HEK293 (cell line): ENCODE measurements around the gene RTRAF.

Source experiments
- CTCF ChIA-PET: fragments of 350-600 bp; formaldehyde crosslinking; extraction: SDS; loops from one replicate; lab custom pipeline; 2021; ENCODE audit warnings: antibody characterized with exemption; lab: Yijun Ruan, JAX
- POLR2A ChIA-PET: fragments of 300-600 bp; formaldehyde crosslinking; extraction: SDS; loops from one replicate; lab custom pipeline; 2020; ENCODE audit warnings: antibody characterized with exemption, inconsistent platforms; lab: Yijun Ruan, JAX
- H3K27ac ChIP-seq: fragments of 200-500 bp; sonication (Bioruptor generic); 2 replicates; pipeline ENCODE4 v1.5.1; 2014; ENCODE audit warnings: low read depth, low read length, control low read depth, inconsistent platforms; ENCODE audit errors: extremely low read depth
- H3K36me3 ChIP-seq, 2 experiments: fragments of 200-500 bp in 1 of 2; sonication (Bioruptor generic) in 1 of 2; 1 replicate in 1 of 2; 2 replicates in 1 of 2; pipeline ENCODE4 v1.5.1; 2014 to 2017; ENCODE audit warnings: inconsistent platforms in 2 of 2, low read length in 2 of 2; ENCODE audit not compliant: control insufficient read depth in 2 of 2, insufficient read depth in 1 of 2
- H3K4me1 ChIP-seq: fragments of 200-500 bp; sonication (Bioruptor generic); 2 replicates; pipeline ENCODE4 v1.5.1; 2014; ENCODE audit warnings: mild to moderate bottlenecking, low read length, inconsistent platforms; ENCODE audit not compliant: control insufficient read depth, insufficient read depth
- H3K4me3 ChIP-seq: 2 replicates; pipeline ENCODE4 v1.5.1; 2011; ENCODE audit warnings: low read depth, mild to moderate bottlenecking, control low read depth, low read length, moderate library complexity
- H3K9me3 ChIP-seq: fragments of 200-500 bp; sonication (Bioruptor generic); 2 replicates; pipeline ENCODE4 v1.5.1; 2014; ENCODE audit warnings: low read depth, low read length, inconsistent platforms; ENCODE audit not compliant: control insufficient read depth, insufficient read depth
- ATF2 ChIP-seq: fragments of 450-650 bp; formaldehyde crosslinking; IDR thresholded peaks from 2 replicates; pipeline ENCODE4 v1.5.1; 2016; ENCODE audit warnings: missing biosample characterization, missing genetic modification characterization, low read depth
- EGR2 ChIP-seq: fragments of 450-650 bp; formaldehyde crosslinking; IDR thresholded peaks from 2 replicates; pipeline ENCODE4 v1.5.1; 2016; ENCODE audit warnings: low read depth, missing biosample characterization, missing genetic modification characterization
- GLI4 ChIP-seq: fragments of 450-650 bp; formaldehyde crosslinking; IDR thresholded peaks from 2 replicates; pipeline ENCODE4 v1.5.1; 2016; ENCODE audit warnings: missing biosample characterization, missing genetic modification characterization
- GLIS2 ChIP-seq: fragments of 450-650 bp; formaldehyde crosslinking; IDR thresholded peaks from 2 replicates; pipeline ENCODE4 v1.5.1; 2016; ENCODE audit warnings: missing biosample characterization, missing genetic modification characterization
- HIC1 ChIP-seq: fragments of 450-650 bp; formaldehyde crosslinking; IDR thresholded peaks from 2 replicates; pipeline ENCODE4 v1.5.1; 2016; ENCODE audit warnings: missing biosample characterization, missing genetic modification characterization
- KLF9 ChIP-seq: fragments of 450-650 bp; formaldehyde crosslinking; IDR thresholded peaks from 2 replicates; pipeline ENCODE4 v1.5.1; 2016; ENCODE audit warnings: missing biosample characterization, missing genetic modification characterization, low read depth
- PBX3 ChIP-seq: sonication (generic); formaldehyde crosslinking; IDR thresholded peaks from 2 replicates; pipeline ENCODE4 v1.8.1; 2022; ENCODE audit warnings: mild to moderate bottlenecking, moderate library complexity, missing genetic modification reagents
- PRDM10 ChIP-seq: fragments of 450-650 bp; formaldehyde crosslinking; IDR thresholded peaks from 2 replicates; pipeline ENCODE4 v1.5.1; 2016; ENCODE audit warnings: missing biosample characterization, missing genetic modification characterization
- RBAK ChIP-seq: fragments of 450-650 bp; formaldehyde crosslinking; IDR thresholded peaks from 2 replicates; pipeline ENCODE4 v1.5.1; 2016; ENCODE audit warnings: missing biosample characterization, missing genetic modification characterization
- YY1 ChIP-seq: fragments of 450-650 bp; formaldehyde crosslinking; IDR thresholded peaks from 2 replicates; pipeline ENCODE4 v1.5.1; 2018; ENCODE audit warnings: missing biosample characterization, missing genetic modification characterization
- ZBTB20 ChIP-seq: fragments of 450-650 bp; formaldehyde crosslinking; IDR thresholded peaks from 2 replicates; pipeline ENCODE4 v1.5.1; 2016; ENCODE audit warnings: missing biosample characterization, missing genetic modification characterization
- ZFP37 ChIP-seq: fragments of 450-650 bp; formaldehyde crosslinking; IDR thresholded peaks from 2 replicates; pipeline ENCODE4 v1.5.1; 2016; ENCODE audit warnings: missing biosample characterization, missing genetic modification characterization
- ZNF112 ChIP-seq: fragments of 450-650 bp; formaldehyde crosslinking; IDR thresholded peaks from 2 replicates; pipeline ENCODE4 v1.5.0; 2017; ENCODE audit warnings: missing biosample characterization, missing genetic modification characterization
- ZNF133 ChIP-seq: fragments of 450-650 bp; formaldehyde crosslinking; IDR thresholded peaks from 2 replicates; pipeline ENCODE4 v1.5.1; 2016; ENCODE audit warnings: missing biosample characterization, missing genetic modification characterization
- ZNF146 ChIP-seq: fragments of 450-650 bp; formaldehyde crosslinking; IDR thresholded peaks from 2 replicates; pipeline ENCODE4 v1.5.1; 2016; ENCODE audit warnings: missing biosample characterization, missing genetic modification characterization
- ZNF221 ChIP-seq: fragments of 450-650 bp; formaldehyde crosslinking; IDR thresholded peaks from 2 replicates; pipeline ENCODE4 v1.5.1; 2017; ENCODE audit warnings: missing biosample characterization, missing genetic modification characterization, borderline replicate concordance
- ZNF350 ChIP-seq: fragments of 450-650 bp; formaldehyde crosslinking; IDR thresholded peaks from 2 replicates; pipeline ENCODE4 v1.5.0; 2017; ENCODE audit warnings: missing biosample characterization, mild to moderate bottlenecking, missing genetic modification characterization
- ZNF366 ChIP-seq: fragments of 450-650 bp; formaldehyde crosslinking; conservative IDR thresholded peaks from 2 replicates; pipeline ENCODE4 v1.5.1; 2016; ENCODE audit warnings: missing biosample characterization, missing genetic modification characterization
- ZNF37A ChIP-seq: fragments of 450-650 bp; IDR thresholded peaks from 2 replicates; pipeline ENCODE4 v1.5.1; 2018; ENCODE audit warnings: missing biosample characterization, missing genetic modification characterization
- ZNF426 ChIP-seq: fragments of 450-650 bp; formaldehyde crosslinking; IDR thresholded peaks from 2 replicates; pipeline ENCODE4 v1.5.1; 2017; ENCODE audit warnings: missing biosample characterization, missing genetic modification characterization, mild to moderate bottlenecking, inconsistent platforms, moderate library complexity
- ZNF501 ChIP-seq: fragments of 450-650 bp; formaldehyde crosslinking; IDR thresholded peaks from 2 replicates; pipeline ENCODE4 v1.5.1; 2016; ENCODE audit warnings: missing biosample characterization, missing genetic modification characterization
- ZNF544 ChIP-seq: fragments of 450-650 bp; formaldehyde crosslinking; IDR thresholded peaks from 2 replicates; pipeline ENCODE4 v1.5.0; 2017; ENCODE audit warnings: missing biosample characterization, missing genetic modification characterization
- ZNF558 ChIP-seq: fragments of 450-650 bp; formaldehyde crosslinking; IDR thresholded peaks from 2 replicates; pipeline ENCODE4 v1.5.1; 2016; ENCODE audit warnings: missing biosample characterization, missing genetic modification characterization
- ZNF571 ChIP-seq: fragments of 450-650 bp; formaldehyde crosslinking; IDR thresholded peaks from 2 replicates; pipeline ENCODE4 v1.5.0; 2017; ENCODE audit warnings: missing biosample characterization, missing genetic modification characterization
- ZNF600 ChIP-seq: fragments of 450-650 bp; formaldehyde crosslinking; IDR thresholded peaks from 2 replicates; pipeline ENCODE4 v1.5.1; 2016; ENCODE audit warnings: missing biosample characterization, missing genetic modification characterization

RTRAF gene

GRCh38 chr14:52052288-52052943, 63.1 kb downstream of the RTRAF start:
- Histone ChIP-seq H3K36me3 (peaks cover 0 to 8% of the 10 kb centered on the region in 2 experiments; a peak in 1 of 3 replicates), H3K4me3 (no peak overlapping the region), H3K9me3 (no peaks in the 10 kb centered on the region), H3K4me1 (no peaks in the 10 kb centered on the region), H3K27ac (no peak overlapping the region)
- ChIA-PET CTCF (no interaction called here), POLR2A (no interaction called here)
- TF ChIP-seq ZNF221 (tag by site-specific recombination) (no peak), ZBTB20 (tag by site-specific recombination) (no peak), ATF2 (tag by site-specific recombination) (no peak), ZFP37 (tag by site-specific recombination) (no peak), ZNF426 (tag by site-specific recombination) (no peak), PRDM10 (no peak), ZNF112 (tag by site-specific recombination) (no peak), GLI4 (tag by site-specific recombination) (no peak), ZNF37A (tag by site-specific recombination) (no peak)

- Histone ChIP-seq H3K36me3 (peaks cover 0 to 8% of the 10 kb centered on the region in 2 experiments; a peak in 1 of 3 replicates), H3K4me1 (no peaks in the 10 kb centered on the region), H3K27ac (no peak overlapping the region), H3K4me3 (no peak overlapping the region), H3K9me3 (no peaks in the 10 kb centered on the region)
- CTCF ChIA-PET = no interaction called here
- TF ChIP-seq ZNF600 (tag by site-specific recombination) (no peak), ZNF571 (no peak), RBAK (no peak), ZNF366 (no peak), PBX3 (CRISPR knock-in tag) (no peak)
- POLR2A ChIA-PET = no interaction called here
These were observed 63.7 kb downstream of the RTRAF start for GRCh38 chr14:52053044-52053443.

GRCh38 chr14:52054678-52055077, 65.3 kb downstream of the RTRAF start:
- H3K36me3 ChIP-seq = peaks cover 0 to 8% of the 10 kb centered on the region in 2 experiments; a peak in 1 of 3 replicates
- POLR2A ChIA-PET = no interaction called here
- H3K27ac ChIP-seq = no peak overlapping the region
- H3K4me1 ChIP-seq = no peaks in the 10 kb centered on the region
- no peak overlapping the region for H3K4me3 ChIP-seq
- no peaks in the 10 kb centered on the region for H3K9me3 ChIP-seq
- CTCF ChIA-PET = interaction anchor here (0.6 kb wide), 1 partner anchor 9 kb away, joined by 3 read pairs; no protein-coding TSS in a partner anchor
- no peak for TF ChIP-seq GLIS2
- TF ChIP-seq ZNF558 (tag by site-specific recombination) = no peak
- TF ChIP-seq ZNF146 (tag by site-specific recombination) = no peak
- TF ChIP-seq ZNF350 (tag by site-specific recombination) = no peak
- no peak for TF ChIP-seq ZNF501 (tag by site-specific recombination)
- TF ChIP-seq KLF9 (tag by site-specific recombination) = no peak
- TF ChIP-seq YY1 (tag by site-specific recombination) = no peak
- TF ChIP-seq ZNF544 = no peak
- no peak for TF ChIP-seq ZNF133 (tag by site-specific recombination)
- TF ChIP-seq HIC1 = no peak
- no peak for TF ChIP-seq EGR2
